ENCODE results near the gene SRGAP1.
A peak's percentile ranks its signal among the peaks of the same experiment; 100 is the strongest.

DNA sequence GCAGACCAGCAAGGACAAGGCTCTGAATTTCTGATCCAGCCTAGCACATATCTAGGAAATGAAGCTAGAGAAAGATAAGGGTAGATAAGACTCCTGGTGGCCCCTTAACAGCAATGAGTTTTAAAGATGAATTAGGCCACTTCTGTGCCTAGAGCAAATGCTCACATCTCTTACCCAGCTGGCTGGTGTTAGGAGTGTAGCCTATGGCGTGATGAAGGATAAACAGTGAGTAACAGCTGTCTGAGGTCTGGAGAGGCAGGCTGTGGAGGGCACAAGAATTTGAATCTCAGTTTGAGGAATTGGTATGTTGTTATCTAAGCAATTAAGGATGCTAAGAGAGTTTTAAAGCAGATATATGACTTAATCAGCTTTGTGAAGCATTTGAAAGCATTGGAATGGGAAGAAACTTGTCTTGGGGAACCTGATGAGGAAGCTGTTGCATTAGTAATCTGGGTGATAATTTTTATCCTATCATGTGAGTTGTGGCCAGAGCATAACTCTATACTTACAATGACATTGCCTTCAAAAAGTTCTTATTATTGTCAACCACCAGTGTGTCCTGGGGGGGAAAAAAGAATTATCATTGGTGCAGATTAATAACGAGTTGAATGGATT, 161.8 kb downstream of the SRGAP1 start:
- TF ChIP-seq GATA2 (IDR thresholded peaks at IDR 0.05; ENCODE audit: low read depth, low read length), result 0 out of 2 replicates have a peak, but pooled peaks have one; percentile 5
- TF ChIP-seq GATA3 (IDR thresholded peaks at IDR 0.05; ENCODE audit: low read depth, low read length), result no peak

Measured in SH-SY5Y (cell line).